ENCODE data around the gene CFAP47.

GRCh38 chrX:36116222-36116621 is 196.7 kb downstream of the CFAP47 start:
- TF ChIP-seq CTCF (IDR thresholded peaks at IDR 0.05) (no peak), POLR2A (IDR thresholded peaks at IDR 0.05) (no peak)
